GM19438 (cell line): ENCODE data around the gene KHDRBS2.

Source experiments
- ATAC-seq: cut with Tn5 transposase; IDR thresholded peaks from one replicate; pipeline ENCODE4 v1.9.1; 2021; ENCODE audit warnings: low read depth; ENCODE audit not compliant: unreplicated experiment

The KHDRBS2 gene

DNA sequence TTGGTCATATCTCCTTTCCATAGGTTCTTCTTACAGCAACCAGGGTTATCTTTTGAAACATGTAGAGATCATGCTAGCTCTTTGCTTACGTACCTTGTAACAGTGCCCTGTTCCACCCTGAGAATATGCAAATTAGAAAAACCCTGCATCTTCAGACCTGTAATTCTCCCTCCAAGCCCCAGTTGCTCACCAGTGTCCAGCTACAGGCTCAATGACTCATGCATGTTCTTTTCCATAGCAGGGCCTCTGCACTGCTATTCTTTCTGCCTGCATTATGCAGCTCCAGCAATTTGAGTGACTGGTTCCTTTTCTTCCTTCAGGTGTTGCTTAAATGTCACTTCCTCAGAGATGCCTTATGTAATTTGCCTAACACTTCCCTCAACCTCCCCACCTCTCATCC is 636.2 kb downstream of the KHDRBS2 start:
- ATAC-seq = no peak

DNA sequence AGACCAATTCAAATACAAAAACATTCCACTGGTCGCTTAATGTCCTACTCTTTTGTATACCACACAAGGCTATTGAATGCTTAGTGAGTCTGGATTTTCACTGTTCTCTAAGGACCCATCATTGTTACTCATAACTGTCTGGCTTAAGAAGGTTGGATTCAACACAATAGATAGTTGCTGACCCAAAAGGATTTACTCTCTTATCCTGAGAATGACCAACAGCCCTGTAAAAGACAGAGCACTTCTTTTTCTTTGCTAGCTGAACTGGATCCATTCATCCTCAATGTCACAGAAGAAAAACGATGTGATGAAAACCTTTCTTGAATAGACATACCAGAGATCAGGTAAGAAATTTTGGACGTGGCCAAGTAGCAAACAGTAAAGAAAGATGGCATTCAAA is 645.6 kb downstream of the KHDRBS2 start:
- ATAC-seq = no peak
